HG02970 (cell line): ENCODE data around the gene USF1.
A peak's percentile ranks its signal among the peaks of the same experiment; 100 is the strongest.
"Not testable (repeated sequence)": the region's sequence is repeated elsewhere in the genome, so short reads cannot be mapped to it uniquely, and the experiment has no call there.

ENCODE experiments used
- ATAC-seq: cut with Tn5 transposase; IDR thresholded peaks from one replicate; pipeline ENCODE4 v1.9.1; 2021; ENCODE audit warnings: mild to moderate bottlenecking, moderate library complexity, moderate number of reproducible peaks; ENCODE audit not compliant: unreplicated experiment, low FRiP score

Gene USF1

GRCh38 chr1:161052899-161053298, 7.1 kb upstream of the USF1 start:
- ATAC-seq = no peak

GRCh38 chr1:161051219-161051618, 5.4 kb upstream of the USF1 start:
- ATAC-seq = no peak

DNA sequence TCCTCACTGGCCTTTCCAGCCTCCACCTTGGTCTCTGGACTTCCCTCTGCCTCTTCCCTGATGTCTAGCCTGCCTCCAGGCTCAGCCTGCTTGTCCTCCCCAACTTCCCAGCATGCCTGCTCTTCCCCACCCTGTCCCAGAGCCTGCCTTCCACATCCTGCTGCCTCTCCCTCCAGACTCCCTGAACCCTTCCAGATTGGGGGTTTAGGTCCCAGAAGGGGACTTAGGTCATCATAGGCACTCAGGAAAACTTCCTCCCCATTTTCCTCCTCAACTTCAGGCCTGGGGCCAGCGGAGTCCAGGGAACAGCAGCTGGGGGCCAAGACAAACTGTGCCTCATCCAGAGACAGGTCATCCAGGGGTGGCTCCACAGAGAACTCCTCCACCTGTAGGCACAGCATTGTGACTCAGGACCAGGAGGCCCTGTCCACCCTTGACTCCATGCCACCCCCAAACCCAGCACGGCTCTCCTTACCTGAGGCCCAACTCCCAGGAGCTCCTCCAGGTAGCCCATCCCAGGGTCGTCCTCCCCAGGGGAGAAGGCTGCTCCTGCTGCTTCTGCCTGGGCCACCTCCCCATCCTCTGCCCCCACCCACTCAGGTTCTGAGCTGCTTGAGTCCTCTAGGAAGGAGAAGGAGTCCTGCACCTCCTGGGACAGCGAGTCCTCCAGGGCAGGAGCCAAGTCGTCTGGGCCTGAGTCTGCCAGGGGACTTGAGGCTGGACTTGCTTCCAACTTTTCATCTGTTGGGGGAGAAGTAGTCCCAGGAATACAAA, 3.4 kb upstream of the USF1 start:
- ATAC-seq = no peak

- ATAC-seq = no peak
Measured at GRCh38 chr1:161047436-161048420, 2.0 kb upstream of the USF1 start.

- no peak for ATAC-seq
Measured at GRCh38 chr1:161046605-161047228, 940 bp upstream of the USF1 start.

- peak; percentile 30 for ATAC-seq
Measured at GRCh38 chr1:161044908-161045735, 655 bp downstream of the USF1 start.

- no peak for ATAC-seq
Measured at GRCh38 chr1:161044535-161044907, 1.3 kb downstream of the USF1 start.

GRCh38 chr1:161039546-161039945, 6.2 kb downstream of the USF1 start:
- no peak for ATAC-seq

DNA sequence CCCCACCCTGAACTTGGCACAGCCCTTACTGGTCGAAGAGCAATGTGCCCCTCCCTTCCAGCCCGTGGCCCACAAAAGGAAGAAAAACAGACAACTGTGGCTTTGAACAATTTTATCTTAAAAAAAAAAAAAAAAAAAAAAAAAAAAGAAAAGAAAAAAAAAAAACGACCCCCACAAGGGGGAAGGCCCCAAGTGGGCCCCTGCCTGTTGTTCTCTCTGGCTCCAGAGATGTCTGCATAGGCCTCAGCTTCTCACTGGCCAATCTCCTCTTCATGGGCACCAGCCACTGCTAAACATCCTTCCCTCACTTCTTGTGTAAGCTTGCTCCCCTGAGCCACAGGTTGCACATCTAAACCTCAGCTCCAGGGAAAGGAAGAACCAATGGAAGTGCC, 6.6 kb downstream of the USF1 start:
- no peak for ATAC-seq

DNA sequence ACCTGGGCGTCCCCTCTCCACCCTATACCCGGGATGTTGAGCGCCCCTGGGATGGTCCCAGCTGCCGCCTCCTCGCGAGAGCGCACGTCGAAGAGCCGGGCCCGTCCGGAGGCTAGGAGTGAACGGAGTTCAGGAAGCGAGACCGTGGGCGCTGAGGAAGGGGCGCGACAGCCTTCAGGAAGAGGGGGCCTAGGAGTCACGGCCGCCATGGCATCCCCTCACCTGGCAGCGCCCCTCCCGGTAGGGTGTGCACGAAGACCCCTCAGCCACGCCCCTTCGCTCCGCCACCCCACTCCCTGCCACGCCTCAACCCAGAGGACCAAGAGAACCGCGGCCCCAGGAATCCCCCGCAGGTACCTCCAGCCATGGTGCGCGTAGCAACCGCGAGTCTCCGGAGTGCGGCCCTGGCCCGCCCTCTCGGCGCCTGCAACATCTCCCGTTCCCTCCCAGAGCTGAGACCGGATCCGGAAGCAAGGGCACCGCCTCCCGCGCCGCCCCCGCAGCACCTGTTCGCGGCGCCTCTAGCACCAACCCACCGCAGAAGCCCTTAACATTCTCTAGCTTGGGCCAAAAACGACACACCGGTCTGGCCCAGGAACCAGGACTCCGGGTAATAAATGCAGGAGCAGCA, 7.1 kb downstream of the USF1 start, which contains the start of gene TSTD1:
TSS of gene TSTD1 (minus strand) at position 442 of the 631 bp plus-strand sequence. CDS start at position 367, 75 bp downstream.
- peak; percentile 66 for ATAC-seq

DNA sequence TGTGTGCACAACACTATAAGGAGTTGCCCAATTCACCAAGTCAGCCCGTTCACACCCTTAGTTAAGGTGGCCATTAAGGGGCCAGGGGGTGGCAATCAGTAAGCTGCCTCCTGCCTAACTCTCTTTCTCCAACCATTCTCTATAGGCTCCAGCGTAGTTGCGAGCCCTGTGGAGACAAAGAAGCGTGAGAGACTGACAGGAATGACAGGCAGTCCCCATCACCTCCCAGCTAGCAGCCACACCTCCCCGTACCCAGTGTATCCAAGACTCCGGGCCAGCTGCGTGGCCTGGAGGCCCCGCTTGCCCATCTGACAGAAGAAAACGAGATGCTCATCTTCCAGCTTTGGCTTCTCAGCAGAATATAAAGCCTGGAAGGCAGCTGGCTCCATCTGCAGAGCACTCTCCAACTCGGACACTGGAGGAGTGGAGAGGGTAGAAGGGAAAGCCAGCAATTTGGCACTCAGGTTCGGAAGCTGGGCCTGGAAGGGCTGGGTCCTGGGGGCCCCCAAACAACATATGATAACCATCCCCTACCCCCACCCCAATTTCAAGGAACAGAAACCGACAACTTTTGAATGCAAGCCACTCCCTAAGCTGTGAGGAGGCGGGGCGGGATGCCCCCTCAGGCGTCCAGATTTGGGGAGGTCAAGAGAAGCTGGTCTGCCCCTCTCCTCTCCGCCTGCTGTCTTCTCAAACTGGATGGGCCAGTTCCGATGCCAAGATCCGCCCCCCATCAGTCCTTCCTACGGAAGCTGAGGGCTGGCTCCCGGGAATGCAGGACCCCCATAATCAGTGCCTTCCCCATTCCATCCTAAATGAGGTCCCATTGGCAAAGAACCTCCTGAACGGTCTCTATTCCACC, 7.9 kb downstream of the USF1 start:
- ATAC-seq = no peak

DNA sequence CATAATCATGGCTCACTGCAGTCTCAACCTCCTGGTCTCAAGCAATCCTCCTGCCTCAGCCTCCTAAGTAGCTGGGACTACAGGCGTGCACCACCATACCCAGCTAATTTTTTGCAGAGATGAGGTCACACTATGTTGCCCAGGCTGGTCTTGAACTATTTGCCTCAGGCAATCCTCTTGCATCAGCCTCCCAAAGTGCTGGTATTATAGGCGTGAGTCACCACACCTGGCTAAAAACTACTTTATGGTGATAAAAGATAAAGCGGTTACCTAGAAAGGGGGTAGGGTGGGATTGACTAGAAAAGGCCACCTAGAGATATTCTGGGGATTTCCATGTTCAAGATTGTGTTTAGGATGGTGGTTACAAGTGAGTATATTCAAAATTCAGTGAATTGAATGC, 12.0 kb downstream of the USF1 start:
- ATAC-seq = no peak

DNA sequence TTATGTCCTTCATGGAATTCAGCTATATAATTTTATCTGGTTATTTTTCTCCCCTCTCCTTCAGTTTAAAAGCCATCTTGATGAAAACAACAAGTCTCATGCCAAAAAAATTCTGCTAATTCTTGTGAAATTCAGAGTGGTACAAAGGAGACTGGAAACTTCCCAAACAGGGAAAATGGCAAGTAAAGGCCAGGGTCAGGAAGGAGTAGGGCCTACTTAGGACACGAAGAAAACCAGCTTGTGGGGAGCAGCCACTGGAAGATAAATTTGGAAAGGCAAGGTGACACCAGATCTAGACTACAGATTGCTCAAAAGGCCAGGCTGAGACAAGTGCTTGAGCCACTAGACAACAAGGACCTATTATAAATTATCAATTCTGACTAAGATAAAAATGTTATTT, 13.4 kb downstream of the USF1 start:
- no peak for ATAC-seq

- ATAC-seq = no peak
Measured at GRCh38 chr1:161031874-161032273, 13.9 kb downstream of the USF1 start.

DNA sequence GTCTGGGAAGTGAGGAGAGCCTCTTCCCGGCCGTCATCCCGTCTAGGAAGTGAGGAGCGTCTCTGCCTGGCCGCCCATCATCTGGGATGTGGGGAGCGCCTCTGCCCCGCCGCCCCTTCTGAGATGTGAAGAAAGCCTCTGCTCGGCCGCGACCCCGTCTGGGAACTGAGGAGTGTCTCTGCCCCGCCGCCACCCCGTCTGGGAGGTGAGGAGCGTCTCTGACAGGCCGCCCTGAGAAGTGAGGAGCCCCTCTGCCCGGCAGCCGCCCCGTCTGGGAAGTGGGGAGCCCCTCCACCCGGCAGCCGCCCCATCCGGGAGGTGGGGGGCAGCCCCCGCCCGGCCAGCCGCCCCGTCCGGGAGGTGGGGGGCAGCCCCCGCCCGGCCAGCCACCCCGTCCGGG, 16.3 kb downstream of the USF1 start:
- ATAC-seq = not testable (repeated sequence)

- not testable (repeated sequence) for ATAC-seq
Measured at GRCh38 chr1:161026954-161027353, 18.8 kb downstream of the USF1 start.

DNA sequence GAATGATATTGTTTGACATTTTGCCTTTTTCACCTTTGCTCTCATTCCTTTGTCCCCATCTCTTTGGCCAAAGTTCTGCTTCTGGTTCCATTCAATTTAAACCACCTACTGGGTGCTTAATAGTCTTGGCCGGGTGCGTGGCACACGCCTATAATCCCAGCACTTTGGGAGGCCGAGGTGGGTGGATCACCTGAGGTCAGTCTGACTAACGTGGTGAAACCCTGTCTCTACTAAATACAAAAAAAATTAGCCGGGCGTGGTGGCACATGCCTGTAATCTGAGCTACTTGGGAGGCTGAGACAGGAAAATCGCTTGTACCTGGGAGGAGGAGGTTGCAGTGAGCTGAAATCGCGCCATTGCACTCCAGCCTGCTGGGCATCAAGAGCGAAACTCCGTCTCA, 23.3 kb downstream of the USF1 start:
- ATAC-seq = not testable (repeated sequence)

DNA sequence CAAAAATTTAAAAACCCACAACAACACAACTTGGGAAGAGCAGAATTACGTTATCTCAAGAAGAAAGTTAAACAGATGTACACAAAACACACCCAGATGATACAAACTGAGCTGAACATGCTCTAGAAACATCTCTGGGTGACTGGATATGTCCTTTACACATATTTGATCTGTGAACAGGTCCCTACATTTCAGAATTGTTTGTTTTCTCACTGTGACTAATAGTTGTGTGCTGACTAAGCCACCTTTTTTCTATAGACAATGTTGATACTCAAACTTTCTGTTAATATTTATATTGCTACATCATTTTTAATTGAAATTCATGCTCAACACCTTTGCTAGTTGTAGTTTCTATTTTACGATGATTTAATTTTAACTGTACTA, 23.8 kb downstream of the USF1 start:
- no peak for ATAC-seq
